GM23248 (cell line): ENCODE data around the gene ENTHD1.

Experiments used
- EZH2 ChIP-seq: fragments of 200-600 bp; sonication (generic); IDR thresholded peaks from 2 replicates; pipeline ENCODE4 v1.6.1; 2018; ENCODE audit warnings: antibody characterized with exemption, mild to moderate bottlenecking; ENCODE audit not compliant: insufficient read depth, poor library complexity, severe bottlenecking
- EZH2phosphoT487 ChIP-seq: fragments of 200-600 bp; sonication (generic); IDR thresholded peaks from 2 replicates; pipeline ENCODE4 v1.6.1; 2018; ENCODE audit warnings: antibody characterized with exemption, moderate library complexity, mild to moderate bottlenecking, low read depth; ENCODE audit not compliant: insufficient read depth

DNA sequence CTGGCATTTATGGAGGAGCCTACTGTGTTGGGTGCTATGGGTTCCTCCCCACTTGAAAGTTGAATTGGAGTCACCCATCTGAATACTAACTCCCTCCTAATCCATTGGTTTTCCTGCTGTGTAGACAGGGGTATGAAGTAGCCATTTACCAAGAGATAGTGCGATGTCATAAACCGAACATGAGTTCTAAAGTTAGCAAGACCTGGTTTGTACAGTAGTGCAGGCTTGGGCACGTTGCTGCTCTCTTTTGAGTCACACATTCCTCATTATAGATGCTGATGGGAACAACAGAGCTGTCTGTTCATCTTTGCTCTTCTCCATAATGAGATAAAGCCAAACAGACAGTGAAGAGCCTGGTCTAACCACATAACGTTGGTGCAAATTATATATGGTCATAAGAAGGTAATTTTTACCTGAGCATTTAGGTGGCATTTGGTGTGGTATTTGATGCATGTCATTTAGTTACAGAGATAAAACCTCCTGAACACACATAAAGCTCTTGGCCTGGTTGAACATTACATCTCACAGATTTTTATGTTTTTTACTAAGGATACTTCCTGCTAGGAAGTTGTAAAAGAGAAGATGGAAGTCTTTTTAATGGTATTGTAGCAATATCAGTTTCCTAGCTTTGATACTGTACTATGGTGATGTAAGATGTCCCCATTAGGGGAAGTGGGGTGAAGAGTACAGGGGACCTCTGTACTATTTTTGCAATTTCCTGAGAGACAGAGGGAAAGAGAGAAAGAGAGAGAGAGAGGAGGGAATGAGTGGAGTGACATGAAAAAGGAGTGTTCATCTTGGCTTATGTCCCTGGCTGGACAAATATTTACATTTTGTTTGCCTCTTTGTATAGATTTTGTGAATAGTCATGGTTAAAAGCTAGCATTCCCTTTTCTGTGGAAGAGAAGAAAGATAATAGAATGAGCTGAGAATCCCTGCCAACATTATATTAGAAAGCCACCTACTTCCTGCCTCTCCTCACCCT, 35.3 kb upstream of the ENTHD1 start:
- TF ChIP-seq EZH2phosphoT487, result no peak
- no peak for TF ChIP-seq EZH2
